HG03558 (cell line): ENCODE results near the gene OSTN.

Experiments used
- ATAC-seq: cut with Tn5 transposase; IDR thresholded peaks from one replicate; pipeline ENCODE4 v1.9.1; 2021; ENCODE audit warnings: moderate number of reproducible peaks; ENCODE audit not compliant: unreplicated experiment; ENCODE audit errors: extremely low read depth

OSTN gene

GRCh38 chr3:191227541-191227940 is 28.5 kb downstream of the OSTN start:
- ATAC-seq: no peak

DNA sequence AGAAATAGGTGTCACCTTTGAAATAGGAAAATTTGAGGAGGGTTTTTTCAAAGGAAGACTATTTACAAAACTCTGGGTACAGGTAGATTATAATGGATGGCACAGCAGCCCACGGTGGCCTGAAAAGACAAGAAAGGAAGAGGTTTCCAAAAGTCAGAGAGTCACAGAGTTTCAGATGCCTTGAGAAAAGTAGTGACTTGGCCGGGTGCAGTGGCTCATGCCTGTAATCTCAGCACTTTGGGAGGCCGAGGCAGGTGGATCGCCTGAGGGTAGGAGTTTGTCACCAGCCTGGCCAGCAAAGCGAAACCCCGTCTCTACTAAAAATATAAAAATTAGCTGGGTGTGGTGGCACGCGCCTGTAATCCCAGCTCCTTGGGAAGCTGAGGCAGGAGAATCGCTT is 35.2 kb downstream of the OSTN start:
- ATAC-seq: no peak

DNA sequence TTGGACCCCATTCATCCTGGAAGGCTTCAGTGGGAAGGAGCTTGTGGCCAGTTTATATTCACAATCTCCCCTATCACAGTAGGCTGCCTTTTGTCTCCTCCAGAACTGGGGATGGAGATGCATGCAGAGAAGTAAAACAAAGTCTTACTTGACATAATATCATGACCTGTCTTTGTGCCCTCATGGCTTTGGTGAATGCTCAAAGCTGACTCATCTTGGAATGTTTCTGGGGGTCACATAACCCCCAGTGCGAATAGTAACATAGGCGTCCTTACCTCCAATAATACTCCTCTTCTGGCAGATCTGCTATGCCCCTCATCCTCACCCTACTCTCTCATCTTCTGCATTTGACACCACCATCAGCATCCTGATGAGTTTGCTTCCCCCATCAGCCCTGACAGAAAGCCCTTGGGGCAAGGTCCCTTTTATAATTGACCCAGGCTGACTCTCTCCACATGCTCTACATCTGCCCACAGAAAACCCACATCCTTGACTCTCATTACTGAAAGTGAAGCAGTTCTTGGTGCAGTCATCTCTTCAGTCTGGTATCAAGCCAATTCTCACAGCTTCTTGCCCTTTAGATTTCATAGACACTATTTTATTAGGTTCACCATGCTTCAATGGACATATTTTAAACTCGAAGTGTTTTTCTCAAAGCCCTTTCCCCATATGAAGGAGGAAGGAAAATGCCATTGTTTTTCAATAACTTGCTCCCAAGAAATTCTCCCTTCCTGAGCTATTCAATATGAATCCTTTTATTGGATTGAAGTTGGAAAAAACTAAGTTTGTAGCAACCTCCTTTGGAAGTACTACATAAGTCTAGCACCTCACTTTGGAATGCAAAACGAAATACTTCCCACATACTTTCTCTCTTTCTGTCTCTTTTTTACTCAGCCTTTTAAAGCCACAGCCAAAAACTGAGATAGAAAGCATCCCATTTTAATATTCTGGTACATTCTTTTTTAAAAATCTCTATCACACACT is 36.6 kb downstream of the OSTN start:
- peak; percentile 99 for ATAC-seq

DNA sequence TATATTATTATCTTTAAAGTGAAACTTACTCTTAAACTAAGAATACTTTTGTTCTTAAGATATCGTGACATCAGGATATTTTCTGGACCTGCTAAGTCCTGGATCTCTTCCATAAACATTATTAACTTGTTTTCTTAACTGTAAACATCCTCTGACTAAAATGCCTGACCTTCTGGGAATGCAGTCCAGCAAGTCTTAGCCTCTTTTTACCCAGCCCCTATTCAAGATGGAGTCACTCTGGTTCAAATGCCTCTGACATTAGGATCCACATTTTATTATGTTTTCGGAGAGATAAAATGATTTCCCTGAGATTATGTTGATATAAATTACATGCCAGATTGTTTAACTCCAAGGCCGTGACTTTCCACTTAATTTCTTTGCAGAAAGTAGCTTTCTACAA is 37.6 kb downstream of the OSTN start:
- no peak for ATAC-seq

DNA sequence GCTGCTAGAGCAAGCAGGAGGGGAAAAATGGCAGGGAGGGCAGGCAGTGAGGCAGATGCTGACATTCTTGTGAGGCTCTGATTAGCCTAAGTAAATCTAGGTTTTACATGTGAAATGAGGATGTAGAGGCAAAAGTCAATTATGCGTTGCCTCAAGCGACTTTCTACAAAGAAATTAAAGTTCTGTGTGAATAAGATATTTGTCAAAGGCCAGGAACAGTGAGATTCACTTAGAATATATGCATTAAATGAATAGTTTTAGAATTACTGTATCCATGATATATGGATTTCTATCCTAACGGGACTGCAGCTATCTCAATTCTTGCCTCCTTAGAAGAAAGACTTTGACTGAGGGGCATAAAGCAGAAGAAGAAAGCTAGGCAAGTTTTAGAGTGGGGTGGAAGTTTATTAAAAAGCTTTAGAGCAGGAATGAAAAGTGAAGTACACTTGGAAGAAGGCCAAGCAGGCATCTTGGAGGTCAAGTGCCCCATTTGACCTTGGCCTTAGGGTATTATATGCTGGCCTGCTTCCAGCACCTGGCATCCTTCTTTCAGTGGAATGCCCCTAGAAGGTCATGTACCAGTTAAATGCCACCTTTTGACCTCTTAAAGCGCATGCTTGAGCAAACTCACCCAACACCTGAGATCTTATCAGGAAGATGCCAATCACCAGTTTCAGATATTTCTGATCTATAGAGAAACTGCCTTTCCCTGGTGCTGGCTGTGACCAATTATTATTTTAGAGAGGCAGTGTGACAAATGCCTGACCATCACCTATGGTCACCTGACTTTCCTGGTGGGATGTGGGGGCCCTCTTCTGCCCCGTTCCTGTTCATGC is 38.2 kb downstream of the OSTN start:
- no peak for ATAC-seq

DNA sequence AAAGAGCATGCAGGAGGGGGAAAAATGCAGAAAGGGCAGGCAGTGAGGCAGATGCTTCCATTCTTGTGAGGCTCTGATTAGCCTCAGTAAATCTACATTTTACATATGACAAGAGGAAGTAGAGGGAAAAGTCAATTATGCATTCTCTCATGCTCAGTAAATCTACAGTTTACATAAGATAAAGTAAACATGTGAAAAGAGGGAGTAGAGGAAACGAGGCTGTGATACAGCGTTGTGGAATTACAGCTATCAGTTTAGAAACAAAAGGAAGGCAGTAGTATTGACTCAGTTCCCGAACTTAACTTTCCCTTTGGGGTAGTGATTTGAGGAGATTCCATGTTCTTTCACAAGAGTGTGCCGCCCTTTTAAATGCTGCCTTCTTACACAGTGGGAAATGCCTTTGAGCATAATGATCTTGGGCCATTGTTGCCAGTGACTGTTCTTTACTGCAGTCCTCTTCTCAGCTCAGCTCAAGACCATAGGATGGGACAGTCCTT is 39.3 kb downstream of the OSTN start:
- ATAC-seq: no peak

- ATAC-seq: no peak
These were observed 40.5 kb downstream of the OSTN start for GRCh38 chr3:191239407-191240031.

DNA sequence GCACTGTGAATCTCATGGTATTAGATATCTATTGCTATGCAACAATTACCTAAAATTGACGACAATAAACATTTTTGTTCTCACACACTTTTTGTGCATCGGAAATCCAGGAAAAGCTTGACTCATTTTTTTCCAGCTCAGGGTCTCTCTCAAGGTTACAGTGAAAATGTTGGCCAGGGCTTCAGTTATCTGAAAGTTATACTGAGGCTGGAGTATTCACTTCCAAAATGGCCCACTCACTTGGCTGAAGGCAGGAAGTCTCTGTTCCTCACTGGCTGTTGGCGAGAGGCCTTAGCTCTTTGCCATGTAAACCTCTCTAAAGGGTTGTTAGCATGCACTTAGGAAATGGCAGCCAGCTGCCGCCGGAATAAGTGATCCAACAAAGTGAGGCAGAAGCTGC is 41.4 kb downstream of the OSTN start:
- no peak for ATAC-seq

DNA sequence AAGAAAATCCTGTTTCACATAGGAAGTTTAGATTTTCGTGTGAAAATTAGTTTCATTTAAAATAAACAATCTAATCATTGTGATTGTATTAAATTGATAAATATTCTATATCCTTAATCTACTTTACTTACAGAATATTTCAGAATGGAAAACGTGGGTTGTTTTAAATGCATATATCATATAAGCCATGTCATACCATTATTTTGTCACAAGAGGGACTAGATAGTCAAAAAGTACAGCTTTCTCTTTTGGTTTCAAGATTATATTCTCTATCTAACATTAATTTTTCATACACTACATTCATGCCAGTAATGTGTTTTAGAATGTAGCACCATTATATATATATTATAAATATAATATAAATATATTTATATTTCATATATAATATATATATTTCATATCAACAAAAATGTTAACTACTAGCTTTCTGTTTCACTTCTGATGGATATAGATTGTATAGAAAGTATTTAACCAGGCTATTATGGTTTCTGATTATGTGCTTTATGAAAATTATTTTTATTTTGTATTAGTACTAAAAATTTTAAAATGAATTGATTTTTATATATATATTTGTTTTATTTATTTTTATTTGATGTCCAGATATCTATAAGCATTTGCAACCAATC is 45.3 kb downstream of the OSTN start:
- no peak for ATAC-seq

DNA sequence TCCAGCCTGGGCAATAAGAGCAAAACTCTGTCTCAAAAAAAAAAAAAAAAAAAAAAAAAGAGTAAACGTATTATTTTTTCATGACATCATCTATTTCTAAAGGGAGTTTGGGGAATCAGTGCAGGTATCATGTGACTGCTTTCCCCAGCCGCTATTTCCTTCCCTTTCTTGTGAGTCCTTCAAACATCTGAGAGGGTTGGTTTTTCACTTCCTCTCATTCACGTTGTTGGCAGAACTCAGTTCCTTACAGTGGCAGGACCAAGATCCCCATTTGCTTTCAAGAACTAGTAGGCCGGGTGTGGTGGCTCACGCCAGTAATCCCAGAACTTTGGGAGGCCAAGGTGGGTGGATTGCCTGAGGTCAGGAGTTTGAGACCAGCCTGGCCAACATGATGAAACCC is 47.0 kb downstream of the OSTN start:
- peak; percentile 67 for ATAC-seq

GRCh38 chr3:191246630-191247029 is 47.6 kb downstream of the OSTN start:
- no peak for ATAC-seq

DNA sequence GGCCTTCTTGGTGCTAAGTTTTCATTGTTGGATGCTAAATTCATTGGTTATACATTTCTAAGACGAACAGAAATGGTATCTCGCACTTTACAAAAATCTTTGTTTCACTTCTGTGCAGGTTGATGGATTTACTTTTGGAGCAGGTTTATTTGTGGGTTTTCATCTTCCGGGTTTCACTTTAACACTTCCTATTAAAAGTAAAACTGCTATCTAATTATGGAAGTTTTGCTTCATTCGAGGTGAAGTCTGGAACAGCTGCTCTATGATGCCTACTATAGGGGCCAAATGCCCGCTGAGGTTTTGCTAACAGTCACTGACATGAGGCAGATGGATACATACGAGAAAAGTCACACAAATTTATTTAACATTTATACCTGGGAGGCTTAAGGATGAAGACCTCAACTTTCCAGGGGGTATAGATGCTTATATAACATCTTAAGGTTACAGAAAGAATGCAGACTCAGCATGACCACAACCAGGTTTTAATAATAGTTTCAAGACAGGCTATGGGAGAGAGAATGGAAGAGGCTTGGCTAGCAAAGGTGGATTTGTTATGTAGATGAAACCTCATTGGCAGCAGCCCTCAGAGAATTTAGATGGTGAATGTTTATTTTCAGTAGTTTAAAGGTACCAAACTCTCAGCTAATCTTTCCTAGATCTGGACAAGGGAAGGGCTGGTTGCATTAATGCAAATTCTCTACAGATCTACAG is 54.2 kb downstream of the OSTN start:
- ATAC-seq: no peak

GRCh38 chr3:191254098-191254873 is 55.2 kb downstream of the OSTN start:
- ATAC-seq: no peak

DNA sequence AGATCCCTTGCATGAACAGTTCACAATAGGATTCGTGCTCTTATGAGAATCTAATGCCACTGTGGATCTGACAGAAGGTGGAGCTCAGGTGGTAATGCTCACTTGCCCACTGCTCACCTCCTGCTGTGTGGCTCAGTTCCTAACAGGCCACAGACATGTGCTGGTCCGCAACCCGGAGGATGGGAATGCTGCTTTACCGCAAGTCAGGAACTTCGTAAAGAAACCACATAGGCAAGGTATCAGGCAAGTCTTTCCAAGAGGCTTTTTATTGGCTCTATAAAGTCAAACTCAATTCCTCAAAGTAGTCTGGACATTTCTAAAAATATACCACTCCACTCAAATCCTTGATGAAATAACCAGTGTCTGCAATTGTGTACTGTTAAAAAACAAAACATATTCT is 56.1 kb downstream of the OSTN start:
- no peak for ATAC-seq

DNA sequence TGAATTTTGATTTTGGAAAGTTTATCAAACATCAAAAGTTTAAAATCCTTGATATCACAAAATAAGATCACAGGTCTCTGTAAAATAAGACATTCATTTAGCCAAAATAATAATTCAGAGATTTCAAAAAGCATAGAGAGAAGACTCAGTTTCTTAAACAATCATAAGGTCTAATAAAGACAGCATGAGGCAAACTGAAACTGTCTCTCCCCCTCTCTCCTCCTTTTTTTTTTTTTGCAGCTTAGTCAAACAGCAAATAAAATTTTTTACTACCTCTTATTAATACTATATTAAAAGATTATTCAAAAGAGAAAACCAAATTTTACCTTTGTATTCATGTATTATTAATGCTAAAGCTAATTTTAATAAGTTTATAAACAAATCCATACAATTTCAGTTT is 57.4 kb downstream of the OSTN start:
- ATAC-seq: no peak

- no peak for ATAC-seq
These were observed 58.2 kb downstream of the OSTN start for GRCh38 chr3:191257286-191257685.

- ATAC-seq: no peak
These were observed 60.4 kb downstream of the OSTN start for GRCh38 chr3:191259486-191259885.

DNA sequence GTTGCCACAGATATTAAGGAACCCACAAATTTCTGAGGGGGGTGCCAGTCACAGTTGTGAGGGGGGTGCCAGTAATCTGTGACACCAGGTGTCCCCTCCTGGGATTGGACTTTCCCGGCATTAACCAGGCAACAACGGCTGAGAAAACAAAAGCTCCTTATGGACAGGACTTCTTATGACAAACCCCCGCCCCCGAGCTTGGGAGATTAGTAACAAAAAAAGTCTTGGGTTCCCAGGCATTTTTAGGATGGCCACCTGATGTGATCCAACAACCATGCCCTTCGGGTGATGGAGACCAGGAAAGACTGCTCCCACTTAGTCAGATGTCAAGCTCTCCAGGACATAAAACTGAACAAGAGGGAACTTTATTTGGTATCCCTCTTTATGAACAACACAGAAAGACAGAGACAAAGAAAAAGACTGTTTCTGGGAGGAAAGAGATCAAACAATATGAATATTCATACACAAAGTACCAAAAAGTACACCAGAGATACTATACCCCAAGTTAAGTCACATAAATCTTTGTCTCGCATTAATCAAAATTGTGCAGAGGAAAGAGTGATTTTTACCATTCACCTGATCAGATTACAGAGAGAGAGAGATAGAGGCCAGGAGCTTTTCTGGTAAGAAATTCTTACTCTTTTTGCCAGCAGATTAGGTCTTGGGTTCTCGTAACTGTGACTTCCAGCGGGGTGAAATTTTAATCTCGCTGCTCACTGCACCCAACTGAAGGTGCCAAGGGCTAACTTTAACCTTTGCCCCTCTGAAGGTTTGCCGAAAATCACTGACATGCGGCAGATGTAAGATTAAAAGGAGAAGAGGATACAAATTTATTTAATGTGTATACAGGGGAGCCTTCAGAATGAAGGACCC is 61.6 kb downstream of the OSTN start:
- ATAC-seq: no peak
